HepG2 (cell line): ENCODE results near the gene CGB5.

ENCODE experiments used
- KLF13 ChIP-seq: sonication (generic); formaldehyde crosslinking; IDR thresholded peaks from 2 replicates; pipeline ENCODE4 v1.4.0; 2020; ENCODE audit warnings: mild to moderate bottlenecking, missing genetic modification reagents
- POLR2A ChIP-seq, 2 experiments: IDR thresholded peaks; 2 replicates each; pipeline ENCODE4 v1.6.1; 2011; ENCODE audit warnings: low read depth in 2 of 2, low read length in 2 of 2, mild to moderate bottlenecking in 1 of 2, moderate library complexity in 1 of 2; ENCODE audit not compliant: insufficient read depth in 1 of 2
- RFX5 ChIP-seq: IDR thresholded peaks from 2 replicates; pipeline ENCODE4 v1.6.1; 2011; ENCODE audit warnings: low read depth, low read length, improper control_type of control experiment
- SMC3 ChIP-seq: IDR thresholded peaks from 2 replicates; pipeline ENCODE4 v1.6.1; 2011; ENCODE audit warnings: low read length, improper control_type of control experiment
- TIGD3 ChIP-seq: sonication (generic); formaldehyde crosslinking; IDR thresholded peaks from 2 replicates; pipeline ENCODE4 v1.5.1; 2020; ENCODE audit warnings: mild to moderate bottlenecking, missing genetic modification reagents, borderline replicate concordance
- TF ChIP-seq, protein P1 (sequence below), 2 experiments: IDR thresholded peaks; 2 replicates each; pipeline ENCODE4 v1.6.1; 2011 to 2012; ENCODE audit warnings: low read length in 2 of 2, borderline replicate concordance in 1 of 2, low read depth in 1 of 2, mild to moderate bottlenecking in 1 of 2, moderate library complexity in 1 of 2

- TF ChIP-seq, protein P1, sequence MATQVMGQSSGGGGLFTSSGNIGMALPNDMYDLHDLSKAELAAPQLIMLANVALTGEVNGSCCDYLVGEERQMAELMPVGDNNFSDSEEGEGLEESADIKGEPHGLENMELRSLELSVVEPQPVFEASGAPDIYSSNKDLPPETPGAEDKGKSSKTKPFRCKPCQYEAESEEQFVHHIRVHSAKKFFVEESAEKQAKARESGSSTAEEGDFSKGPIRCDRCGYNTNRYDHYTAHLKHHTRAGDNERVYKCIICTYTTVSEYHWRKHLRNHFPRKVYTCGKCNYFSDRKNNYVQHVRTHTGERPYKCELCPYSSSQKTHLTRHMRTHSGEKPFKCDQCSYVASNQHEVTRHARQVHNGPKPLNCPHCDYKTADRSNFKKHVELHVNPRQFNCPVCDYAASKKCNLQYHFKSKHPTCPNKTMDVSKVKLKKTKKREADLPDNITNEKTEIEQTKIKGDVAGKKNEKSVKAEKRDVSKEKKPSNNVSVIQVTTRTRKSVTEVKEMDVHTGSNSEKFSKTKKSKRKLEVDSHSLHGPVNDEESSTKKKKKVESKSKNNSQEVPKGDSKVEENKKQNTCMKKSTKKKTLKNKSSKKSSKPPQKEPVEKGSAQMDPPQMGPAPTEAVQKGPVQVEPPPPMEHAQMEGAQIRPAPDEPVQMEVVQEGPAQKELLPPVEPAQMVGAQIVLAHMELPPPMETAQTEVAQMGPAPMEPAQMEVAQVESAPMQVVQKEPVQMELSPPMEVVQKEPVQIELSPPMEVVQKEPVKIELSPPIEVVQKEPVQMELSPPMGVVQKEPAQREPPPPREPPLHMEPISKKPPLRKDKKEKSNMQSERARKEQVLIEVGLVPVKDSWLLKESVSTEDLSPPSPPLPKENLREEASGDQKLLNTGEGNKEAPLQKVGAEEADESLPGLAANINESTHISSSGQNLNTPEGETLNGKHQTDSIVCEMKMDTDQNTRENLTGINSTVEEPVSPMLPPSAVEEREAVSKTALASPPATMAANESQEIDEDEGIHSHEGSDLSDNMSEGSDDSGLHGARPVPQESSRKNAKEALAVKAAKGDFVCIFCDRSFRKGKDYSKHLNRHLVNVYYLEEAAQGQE (IDR thresholded peaks at IDR 0.05; ENCODE audit: borderline replicate concordance in 1 of 2, low read depth in 1 of 2, low read length in 2 of 2): no peak
- no peak for TF ChIP-seq TIGD3 (CRISPR knock-in tag)
- no peak for TF ChIP-seq POLR2A (IDR thresholded peaks at IDR 0.05; ENCODE audit: insufficient read depth in 1 of 2, low read depth in 2 of 2, low read length in 2 of 2)
- TF ChIP-seq RFX5: no peak
- no peak for TF ChIP-seq SMC3
- TF ChIP-seq KLF13 (CRISPR knock-in tag): no peak
Measured at GRCh38 chr19:49067554-49067953, 23.9 kb downstream of the CGB5 start.
